Spinal cord (tissue), 10 donors: ENCODE results near the gene ZNF385C. TPM values are rescaled to one million over a fixed set of nuclear protein-coding genes. Genes with fewer than 3 reads are reported as not detected.
A peak's percentile ranks its signal among the peaks of the same experiment; 100 is the strongest.

ENCODE experiments used
- DNase-seq, 6 donors: peaks; one replicate each; pipeline versions ENCODE4 v3.0.0 to v3.0.0-alpha.2; 2013 to 2015; ENCODE audit warnings: low spot score in 6 of 6, low read depth in 4 of 6
- H3K27ac ChIP-seq: one replicate; pipeline ENCODE4 v1.5.1; 2013; ENCODE audit warnings: low read depth, low read length, control low read depth
- H3K27me3 ChIP-seq: one replicate; pipeline ENCODE4 v1.6.1; 2013; ENCODE audit warnings: low read length; ENCODE audit not compliant: control insufficient read depth, insufficient read depth
- H3K36me3 ChIP-seq: one replicate; pipeline ENCODE4 v1.6.1; 2013; ENCODE audit warnings: low read length; ENCODE audit not compliant: control insufficient read depth, insufficient read depth
- H3K4me1 ChIP-seq: one replicate; pipeline ENCODE4 v1.6.1; 2013; ENCODE audit warnings: low read length; ENCODE audit not compliant: control insufficient read depth, insufficient read depth
- H3K4me3 ChIP-seq: one replicate; pipeline ENCODE4 v1.5.1; 2013; ENCODE audit warnings: low read depth, low read length, control low read depth
- H3K9me3 ChIP-seq: one replicate; pipeline ENCODE4 v1.6.1; 2013; ENCODE audit warnings: low read length; ENCODE audit not compliant: control insufficient read depth, insufficient read depth
- WGBS: methylation state at CpG from one replicate; pipeline ENCODE4 v1.1.5; 2013; ENCODE audit warnings: missing lambda C conversion rate; ENCODE audit not compliant: insufficient coverage; 5-methylcytosine and 5-hydroxymethylcytosine counted together
- polyA plus RNA-seq, 2 donors: library from polyadenylated mRNA; unstranded; fragments of 120-200 nt; gene quantifications; one replicate each; pipeline ENCODE4 v1.2.1, GENCODE V29; 2013; ENCODE audit not compliant: insufficient read length in 2 of 2
- total RNA-seq, 2 donors: library from RNA; depleted of rRNA in 1 of 2; stranded (reverse); fragments of 120-200 nt in 1 of 2; fragments of >200 nt in 1 of 2; gene quantifications; one replicate each; pipeline versions ENCODE4 v1.2.3 to v1.2.4, GENCODE V29; 2013 to 2014
- donor health status: healthy.

ZNF385C gene
- total and polyA plus RNA-seq, 4 donors = 0.50 to 7.3 (median 3.9) TPM

DNA sequence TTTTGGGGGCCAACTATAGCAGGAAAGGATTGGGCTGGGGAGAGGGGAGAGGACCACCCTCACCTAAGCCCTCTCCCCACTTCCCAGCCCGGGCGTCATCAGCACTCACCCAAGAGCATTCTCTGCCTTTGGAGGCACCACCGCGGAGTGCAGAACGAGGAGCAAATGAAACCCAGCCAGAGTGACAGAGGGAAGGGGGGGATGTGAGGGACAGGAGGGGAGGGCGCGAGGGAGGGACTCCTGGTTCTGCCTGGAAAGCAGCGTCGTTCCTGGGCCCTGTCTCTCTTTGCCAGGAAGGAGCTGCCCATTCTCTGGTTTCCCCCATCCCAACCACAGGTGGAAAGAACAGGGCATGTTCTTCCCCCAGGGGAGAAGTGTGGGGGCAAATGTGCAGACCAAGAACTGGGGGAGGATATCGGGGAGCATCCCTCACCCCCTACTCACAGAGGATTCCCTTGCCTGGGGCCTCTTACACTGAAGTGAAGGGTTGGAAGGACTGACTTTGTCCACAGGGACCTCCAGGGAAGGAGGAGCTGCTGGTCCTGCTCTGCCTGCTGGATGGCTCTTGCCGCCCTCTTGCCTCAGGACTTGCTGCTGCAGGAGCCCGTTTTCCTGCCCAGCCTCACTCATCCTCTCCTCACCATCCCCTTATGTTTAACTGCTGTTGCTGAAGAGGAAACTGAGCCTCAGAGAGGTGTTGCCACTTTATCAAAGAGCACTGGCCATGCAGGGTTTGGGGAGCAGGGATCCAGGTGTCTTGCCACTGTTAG lies 44.4 kb downstream of the ZNF385C start:
- Histone ChIP-seq H3K36me3 (no peaks in the 10 kb centered on the region), H3K27ac (no peak overlapping the region), H3K27me3 (peaks cover 32% of the 10 kb centered on the region), H3K4me1 (peaks cover 22% of the 10 kb centered on the region), H3K4me3 (no peak overlapping the region), H3K9me3 (no peaks in the 10 kb centered on the region)
- DNase-seq = peak in 1 of 6 donors; percentile 21
- WGBS = 14% methylated on average over 3 of the region's 12 CpGs

DNA sequence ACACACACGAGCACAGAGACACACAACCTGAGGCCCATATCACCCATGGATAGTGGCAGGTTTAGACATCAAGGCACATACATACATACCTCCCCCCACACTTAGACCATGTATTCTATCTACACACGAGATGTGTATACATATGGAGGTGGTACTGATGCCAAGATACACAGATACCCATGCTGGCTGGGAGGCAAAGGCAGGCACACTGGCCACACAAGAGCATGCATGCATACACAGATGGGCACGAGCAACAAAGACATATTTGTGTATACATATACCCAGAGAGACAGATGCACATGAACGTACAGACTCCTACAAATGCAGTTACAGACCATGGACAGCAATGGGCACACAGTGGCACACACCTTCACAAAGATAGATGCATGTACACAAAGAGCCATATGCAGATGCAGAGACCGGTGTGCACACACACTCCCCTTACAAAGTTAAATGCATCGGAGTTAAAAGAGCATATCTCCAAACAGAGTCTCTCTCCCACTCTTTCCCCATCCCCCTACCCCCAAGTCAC lies 45.9 kb downstream of the ZNF385C start:
- H3K4me3 ChIP-seq = no peak overlapping the region
- peaks cover 32% of the 10 kb centered on the region for H3K27me3 ChIP-seq
- no peak overlapping the region for H3K27ac ChIP-seq
- H3K9me3 ChIP-seq = no peaks in the 10 kb centered on the region
- DNase-seq = peak in 1 of 6 donors; percentile 82
- H3K36me3 ChIP-seq = no peaks in the 10 kb centered on the region
- H3K4me1 ChIP-seq = peaks cover 23% of the 10 kb centered on the region
- whole genome bisulfite sequencing = 80% methylated on average over 4 of the region's 6 CpGs

DNA sequence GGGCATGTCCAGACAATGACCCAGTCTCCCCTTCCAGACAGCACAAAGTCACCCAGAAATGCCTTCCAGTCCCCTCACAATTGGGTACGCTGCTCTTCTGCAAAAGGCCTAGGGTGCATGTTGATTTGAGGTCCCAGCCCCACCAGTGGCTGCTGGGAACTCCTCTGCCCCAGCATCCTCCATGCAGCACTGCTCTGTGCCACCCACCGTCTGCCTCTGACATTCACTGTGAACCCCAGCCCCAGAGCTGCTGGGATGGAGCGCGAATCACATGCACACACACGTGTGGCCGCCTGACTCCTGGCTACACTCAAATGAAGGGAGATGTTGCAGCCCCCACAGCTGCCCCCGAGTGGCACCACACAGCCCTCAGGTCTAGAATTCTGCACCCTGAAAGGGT lies 46.6 kb downstream of the ZNF385C start:
- 88% methylated on average over 7 of the region's 7 CpGs for WGBS
- Histone ChIP-seq H3K36me3 (no peaks in the 10 kb centered on the region), H3K27me3 (peaks cover 32% of the 10 kb centered on the region), H3K27ac (no peak overlapping the region), H3K4me1 (peaks cover 23% of the 10 kb centered on the region), H3K9me3 (no peaks in the 10 kb centered on the region), H3K4me3 (no peak overlapping the region)
- DNase-seq = no peak

DNA sequence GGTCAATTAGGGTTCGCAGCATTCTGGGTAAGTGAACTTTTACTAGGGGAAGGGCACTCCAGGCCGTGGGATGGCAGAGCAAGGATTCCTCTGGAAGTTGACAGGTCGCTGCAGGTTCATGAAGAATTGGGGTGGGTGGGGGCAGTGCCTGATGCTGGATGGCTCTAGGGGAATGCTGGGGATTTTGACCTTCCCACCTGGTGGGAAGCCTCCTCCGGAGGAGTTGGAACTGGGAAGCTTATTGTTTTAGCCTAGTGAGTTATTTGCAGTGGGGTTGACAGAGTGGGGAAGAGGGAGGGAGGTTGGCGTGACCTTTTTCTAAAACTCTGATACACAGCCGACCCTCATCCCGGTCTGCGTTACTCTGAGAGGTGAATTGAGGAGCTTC lies 47.3 kb downstream of the ZNF385C start:
- no peaks in the 10 kb centered on the region for H3K36me3 ChIP-seq
- H3K4me1 ChIP-seq = peaks cover 23% of the 10 kb centered on the region
- H3K27ac ChIP-seq = no peak overlapping the region
- DNase-seq = no peak
- 60% methylated on average over 5 of the region's 8 CpGs for WGBS
- peak overlapping the region; percentile 26 for H3K4me3 ChIP-seq
- no peaks in the 10 kb centered on the region for H3K9me3 ChIP-seq
- H3K27me3 ChIP-seq = peaks cover 32% of the 10 kb centered on the region

DNA sequence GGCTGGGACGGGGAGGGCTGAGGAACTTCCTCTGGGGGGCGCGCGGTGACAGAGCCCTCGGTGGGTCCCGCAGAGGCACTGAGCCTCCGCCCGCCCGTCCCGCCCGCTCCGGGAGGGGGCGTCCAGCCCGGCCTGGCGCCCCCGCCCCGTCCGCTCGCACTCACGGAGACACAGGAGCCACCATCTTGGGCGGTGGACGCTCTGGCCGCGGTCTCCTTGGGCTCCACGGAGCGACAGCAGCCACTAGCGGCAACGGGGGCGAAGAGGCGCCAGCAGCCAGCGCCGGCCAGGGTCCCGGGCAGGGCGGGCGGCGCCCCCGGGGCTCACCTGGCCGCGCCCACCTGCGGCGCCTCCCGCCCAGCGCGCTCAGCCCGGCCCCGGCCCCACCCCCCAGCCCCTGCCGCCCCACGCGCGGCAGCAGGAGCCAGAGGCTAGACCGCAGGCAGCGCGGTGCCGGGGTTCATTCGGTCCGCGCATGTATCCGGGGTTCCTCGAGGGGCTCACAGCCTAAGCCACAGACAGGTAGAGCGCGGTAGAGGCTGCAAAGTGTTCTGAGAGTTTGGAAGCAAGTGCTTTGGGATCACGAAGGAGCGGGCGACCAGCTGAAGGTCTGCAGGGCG lies 47.8 kb downstream of the ZNF385C start, which contains the start of gene C17orf113:
Gene C17orf113, minus strand, starts transcription at position 209 of the 620 bp plus-strand sequence. CDS start 7,225 bp downstream, outside the sequence.
- Histone ChIP-seq H3K9me3 (no peaks in the 10 kb centered on the region), H3K36me3 (no peaks in the 10 kb centered on the region), H3K27ac (no peak within 1 kb of the TSS), H3K27me3 (peaks cover 32% of the 10 kb centered on the region), H3K4me3 (peak within 1 kb of the TSS; percentile 74), H3K4me1 (peaks cover 22% of the 10 kb centered on the region)
- 1% methylated on average over 65 of the region's 65 CpGs for WGBS
- peak in 4 of 6 donors; percentile 46 to 89 (median 68) for DNase-seq

DNA sequence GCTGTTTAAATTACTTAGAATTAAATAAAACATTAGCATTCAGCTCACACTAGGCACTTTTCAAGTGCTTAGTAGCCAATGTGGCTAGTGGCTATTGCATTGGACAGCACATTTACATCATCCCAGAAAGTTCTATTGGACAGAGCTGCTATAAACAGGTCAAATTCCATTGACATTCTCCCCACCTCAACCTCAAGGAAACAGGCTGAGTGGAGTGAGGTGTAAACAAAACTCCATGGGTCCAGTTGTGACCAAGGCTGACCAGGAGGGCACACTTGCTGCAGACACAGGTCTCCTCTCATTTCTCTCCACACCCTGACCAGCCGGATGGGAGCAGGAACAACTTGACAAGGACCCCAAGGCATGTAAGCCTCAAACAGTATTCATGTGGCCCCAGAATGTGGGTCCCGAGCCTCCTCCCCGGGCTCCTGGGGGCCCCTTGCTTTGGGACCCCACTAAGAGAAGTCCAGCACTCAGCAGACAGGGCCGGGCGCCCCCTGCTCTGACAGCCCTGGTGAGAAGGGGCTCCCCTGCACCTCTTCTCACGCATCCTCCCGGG lies 48.4 kb downstream of the ZNF385C start:
- H3K4me3 ChIP-seq = peak overlapping the region; percentile 74
- no peaks in the 10 kb centered on the region for H3K36me3 ChIP-seq
- H3K27me3 ChIP-seq = peaks cover 26% of the 10 kb centered on the region
- WGBS = 0% methylated on average over 6 of the region's 7 CpGs
- no peak overlapping the region for H3K27ac ChIP-seq
- DNase-seq = no peak
- peaks cover 18% of the 10 kb centered on the region for H3K4me1 ChIP-seq
- no peaks in the 10 kb centered on the region for H3K9me3 ChIP-seq

DNA sequence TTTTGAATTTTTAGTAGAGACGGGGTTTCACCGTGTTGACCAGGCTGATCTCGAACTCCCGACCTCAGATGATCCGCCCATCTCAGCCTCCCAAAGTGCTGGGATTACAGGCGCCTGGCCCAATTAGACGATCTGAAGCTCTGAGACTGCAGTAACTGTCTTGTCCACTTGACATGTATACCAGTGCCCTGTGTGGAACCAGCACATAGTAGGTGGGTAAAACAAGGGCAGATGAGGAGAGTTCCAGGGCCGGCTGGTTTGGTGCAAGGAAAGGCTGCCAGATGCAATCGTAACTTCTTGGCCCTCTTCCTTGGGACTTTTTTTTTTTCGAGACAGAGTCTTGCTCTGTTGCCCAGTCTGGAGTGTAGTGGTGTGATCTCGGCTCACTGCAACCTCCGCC lies 50.9 kb downstream of the ZNF385C start:
- WGBS = 95% methylated on average over 7 of the region's 12 CpGs
- no peak for DNase-seq
- peaks cover 12% of the 10 kb centered on the region for H3K36me3 ChIP-seq
- no peak overlapping the region for H3K27ac ChIP-seq
- peaks cover 18% of the 10 kb centered on the region for H3K4me1 ChIP-seq
- no peaks in the 10 kb centered on the region for H3K9me3 ChIP-seq
- no peak overlapping the region for H3K4me3 ChIP-seq
- H3K27me3 ChIP-seq = peaks cover 5% of the 10 kb centered on the region

DNA sequence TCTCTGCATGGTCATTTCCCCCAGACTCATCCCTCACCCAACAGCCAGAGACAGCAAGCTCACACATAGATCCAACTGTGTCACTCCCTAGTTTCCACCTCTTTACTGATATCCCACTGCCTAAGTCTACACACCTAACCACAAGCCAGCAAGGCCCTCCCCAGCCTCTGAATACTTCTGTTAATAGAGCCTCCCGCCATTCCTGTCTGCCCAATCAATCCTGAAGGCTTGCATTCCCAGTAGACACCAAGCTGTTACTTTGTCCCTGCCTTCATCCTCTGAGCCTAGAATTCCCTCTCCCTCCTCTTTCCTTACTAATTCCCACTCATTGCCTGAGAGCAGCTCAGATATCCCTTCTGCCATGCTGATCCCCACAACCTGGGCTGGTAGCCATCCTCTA lies 52.6 kb downstream of the ZNF385C start:
- Histone ChIP-seq H3K9me3 (no peaks in the 10 kb centered on the region), H3K4me3 (no peak overlapping the region), H3K27ac (no peak overlapping the region), H3K36me3 (peaks cover 18% of the 10 kb centered on the region), H3K27me3 (no peaks in the 10 kb centered on the region), H3K4me1 (peaks cover 14% of the 10 kb centered on the region)
- 61% methylated on average over 1 of the region's 1 CpG for WGBS
- no peak for DNase-seq

DNA sequence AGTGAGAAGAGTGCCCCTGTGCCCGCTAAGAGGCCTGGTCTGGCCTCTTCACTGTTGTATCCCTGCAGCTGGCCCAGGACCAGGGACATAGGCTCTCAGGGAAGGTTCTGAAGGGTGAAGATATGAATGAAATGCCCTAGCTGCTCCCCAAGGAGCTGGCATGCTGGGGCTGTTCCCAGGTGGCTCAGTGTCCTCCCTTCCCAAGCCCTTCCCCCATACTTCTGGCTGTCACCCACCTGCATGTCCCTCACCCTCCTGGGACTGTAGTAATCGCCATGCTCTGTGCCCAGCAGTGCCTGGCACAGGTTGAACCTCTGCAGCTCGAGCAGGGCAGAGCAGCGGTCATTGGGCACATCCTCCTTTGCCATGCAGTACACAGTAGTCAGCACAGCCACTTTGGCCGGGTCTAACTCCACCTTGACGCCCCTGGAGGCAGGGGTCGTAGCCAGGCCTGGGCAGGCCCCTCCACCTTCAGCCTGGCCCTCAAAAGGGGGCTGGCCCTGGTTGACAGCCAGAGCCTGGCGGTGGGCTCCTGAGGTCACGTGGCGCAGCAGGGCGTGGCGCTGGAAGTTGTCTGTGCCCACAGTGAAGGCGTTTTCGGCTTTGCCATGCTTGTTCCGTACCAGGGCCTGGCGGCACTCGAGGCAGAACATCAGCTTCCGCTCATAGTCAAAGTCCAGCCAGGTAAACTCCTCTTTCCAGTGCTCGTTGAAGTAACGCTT lies 55.5 kb downstream of the ZNF385C start:
- Histone ChIP-seq H3K9me3 (no peaks in the 10 kb centered on the region), H3K4me1 (peaks cover 6% of the 10 kb centered on the region), H3K4me3 (no peak overlapping the region), H3K36me3 (peaks cover 26% of the 10 kb centered on the region), H3K27me3 (no peaks in the 10 kb centered on the region), H3K27ac (no peak overlapping the region)
- WGBS = 93% methylated on average over 19 of the region's 20 CpGs
- no peak for DNase-seq
